ENCODE measurements around the gene IP6K2. TPM values are rescaled to one million over a fixed set of nuclear protein-coding genes. Genes with fewer than 3 reads are reported as not detected.

IP6K2 gene
- total RNA-seq, 2 donors from 2014 or later: 104 to 127 TPM

DNA sequence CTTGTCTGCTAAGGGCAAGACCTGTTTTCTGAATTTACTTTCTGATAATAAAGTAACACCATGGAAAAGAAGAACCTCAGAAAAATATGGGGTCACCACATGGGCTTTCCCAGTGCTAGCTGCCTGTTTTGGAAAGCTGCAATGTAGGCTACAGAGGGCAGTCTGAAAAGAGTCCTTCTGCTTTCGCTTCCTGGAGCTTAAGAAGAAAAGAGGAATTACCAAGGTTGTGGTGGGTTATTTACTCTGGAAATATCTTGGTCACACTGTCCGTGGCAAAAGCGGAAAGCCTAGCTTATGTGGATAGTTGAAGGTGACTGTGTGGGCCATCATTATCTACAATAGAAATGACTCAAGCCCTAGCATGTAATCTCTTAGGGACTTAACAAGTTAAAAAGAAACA is 31.7 kb upstream of the IP6K2 start:
- Mint-ChIP-seq H3K4me3 (no peak overlapping the region), H3K36me3 (ENCODE audit: low read depth) (peaks cover 22% of the 10 kb centered on the region), H3K27ac (no peak overlapping the region), H3K4me1 (no peaks in the 10 kb centered on the region), H3K9me3 (no peaks in the 10 kb centered on the region), H3K27me3 (ENCODE audit: insufficient read depth) (no peaks in the 10 kb centered on the region)
- peaks cover 7% of the 10 kb centered on the region for H3K9me3 ChIP-seq (ENCODE audit: control insufficient read depth, low read length)
- DNase-seq: no peak
- H3K4me3 ChIP-seq (ENCODE audit: low read length): no peak overlapping the region
- TF ChIP-seq, protein P1, sequence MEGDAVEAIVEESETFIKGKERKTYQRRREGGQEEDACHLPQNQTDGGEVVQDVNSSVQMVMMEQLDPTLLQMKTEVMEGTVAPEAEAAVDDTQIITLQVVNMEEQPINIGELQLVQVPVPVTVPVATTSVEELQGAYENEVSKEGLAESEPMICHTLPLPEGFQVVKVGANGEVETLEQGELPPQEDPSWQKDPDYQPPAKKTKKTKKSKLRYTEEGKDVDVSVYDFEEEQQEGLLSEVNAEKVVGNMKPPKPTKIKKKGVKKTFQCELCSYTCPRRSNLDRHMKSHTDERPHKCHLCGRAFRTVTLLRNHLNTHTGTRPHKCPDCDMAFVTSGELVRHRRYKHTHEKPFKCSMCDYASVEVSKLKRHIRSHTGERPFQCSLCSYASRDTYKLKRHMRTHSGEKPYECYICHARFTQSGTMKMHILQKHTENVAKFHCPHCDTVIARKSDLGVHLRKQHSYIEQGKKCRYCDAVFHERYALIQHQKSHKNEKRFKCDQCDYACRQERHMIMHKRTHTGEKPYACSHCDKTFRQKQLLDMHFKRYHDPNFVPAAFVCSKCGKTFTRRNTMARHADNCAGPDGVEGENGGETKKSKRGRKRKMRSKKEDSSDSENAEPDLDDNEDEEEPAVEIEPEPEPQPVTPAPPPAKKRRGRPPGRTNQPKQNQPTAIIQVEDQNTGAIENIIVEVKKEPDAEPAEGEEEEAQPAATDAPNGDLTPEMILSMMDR (conservative IDR thresholded peaks at IDR 0.05): no peak
- H3K27ac ChIP-seq (ENCODE audit: low read depth, low read length): no peak overlapping the region
- H3K27me3 ChIP-seq (ENCODE audit: control insufficient read depth, insufficient read depth, low read length, poor library complexity, severe bottlenecking): no peaks in the 10 kb centered on the region
- no peaks in the 10 kb centered on the region for H3K4me1 ChIP-seq (ENCODE audit: control insufficient read depth, insufficient read depth, low read length)
- no peak overlapping the region for H3K9ac ChIP-seq (ENCODE audit: extremely low read depth, low read length, poor library complexity, severe bottlenecking)
- WGBS, 2 experiments (ENCODE audit: insufficient coverage in 1 of 2, insufficient read length in 1 of 2): 97 to 100% methylated on average over 1 to 3 of the region's 3 CpGs
- peaks cover 45% of the 10 kb centered on the region for H3K36me3 ChIP-seq (ENCODE audit: control insufficient read depth, insufficient read depth, low read length)

DNA sequence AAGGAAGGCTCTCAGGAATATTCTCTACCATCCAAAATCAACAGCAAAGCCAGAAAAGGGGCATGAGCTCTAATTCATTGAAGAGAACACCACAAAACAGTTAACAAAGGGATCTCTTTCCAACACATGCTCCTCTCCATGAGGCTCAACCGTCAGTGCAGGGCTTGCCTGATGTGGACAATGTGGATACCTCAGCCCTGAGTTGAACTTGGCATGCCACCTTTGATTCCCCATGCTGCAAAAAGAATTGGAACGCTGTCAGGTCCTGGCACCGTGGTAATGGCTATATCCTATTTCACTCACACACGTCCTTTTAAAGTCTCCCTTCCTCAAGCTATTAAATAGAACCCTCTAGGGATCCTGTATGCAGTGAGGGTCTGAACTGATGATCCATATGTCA is 30.7 kb upstream of the IP6K2 start:
- Mint-ChIP-seq H3K9me3 (no peaks in the 10 kb centered on the region), H3K27me3 (ENCODE audit: insufficient read depth) (no peaks in the 10 kb centered on the region), H3K4me3 (no peak overlapping the region), H3K4me1 (no peaks in the 10 kb centered on the region), H3K27ac (no peak overlapping the region), H3K36me3 (ENCODE audit: low read depth) (peaks cover 19% of the 10 kb centered on the region)
- H3K27me3 ChIP-seq (ENCODE audit: control insufficient read depth, insufficient read depth, low read length, poor library complexity, severe bottlenecking): no peaks in the 10 kb centered on the region
- H3K4me3 ChIP-seq (ENCODE audit: low read length): no peak overlapping the region
- peak overlapping the region; percentile 0 for H3K27ac ChIP-seq (ENCODE audit: low read depth, low read length)
- no peaks in the 10 kb centered on the region for H3K4me1 ChIP-seq (ENCODE audit: control insufficient read depth, insufficient read depth, low read length)
- H3K36me3 ChIP-seq (ENCODE audit: control insufficient read depth, insufficient read depth, low read length): peaks cover 45% of the 10 kb centered on the region
- DNase-seq: no peak
- TF ChIP-seq, protein P1 (conservative IDR thresholded peaks at IDR 0.05): no peak
- 89 to 98% methylated on average over 4 of the region's 4 CpGs for WGBS, 2 experiments (ENCODE audit: insufficient coverage in 1 of 2, insufficient read length in 1 of 2)
- H3K9ac ChIP-seq (ENCODE audit: extremely low read depth, low read length, poor library complexity, severe bottlenecking): no peak overlapping the region
- H3K9me3 ChIP-seq (ENCODE audit: control insufficient read depth, low read length): peaks cover 7% of the 10 kb centered on the region

DNA sequence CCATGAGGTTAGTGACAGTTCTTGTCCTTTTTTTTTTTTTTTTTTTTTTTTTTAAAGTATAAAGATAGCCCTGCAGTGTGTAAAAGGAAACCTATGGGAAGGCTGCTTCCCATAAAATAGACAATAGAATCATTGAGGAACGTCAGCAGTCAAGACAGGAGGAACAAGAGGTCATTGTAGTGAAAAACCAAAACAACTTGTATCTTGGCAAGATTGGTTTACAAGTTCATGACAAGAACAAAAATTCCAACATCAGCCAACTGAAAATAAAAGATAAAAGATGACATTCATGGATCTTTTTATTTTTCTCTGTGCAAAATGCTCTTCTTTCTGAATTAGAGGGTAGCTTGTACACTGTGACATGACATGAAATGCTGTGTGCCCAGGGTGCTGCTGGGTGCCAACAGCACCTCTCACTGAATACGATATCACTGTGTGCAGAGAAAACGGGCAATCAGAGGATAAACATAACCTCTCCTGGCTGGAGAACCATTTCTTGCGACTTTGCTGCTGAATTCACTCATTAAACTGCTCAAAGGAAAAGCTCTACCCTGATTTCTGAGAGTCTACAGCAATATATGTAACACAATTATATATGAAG is 30.1 kb upstream of the IP6K2 start:
- Mint-ChIP-seq H3K4me3 (no peak overlapping the region), H3K36me3 (ENCODE audit: low read depth) (peaks cover 19% of the 10 kb centered on the region), H3K27ac (no peak overlapping the region), H3K27me3 (ENCODE audit: insufficient read depth) (no peaks in the 10 kb centered on the region), H3K9me3 (no peaks in the 10 kb centered on the region), H3K4me1 (no peaks in the 10 kb centered on the region)
- Histone ChIP-seq H3K4me1 (ENCODE audit: control insufficient read depth, insufficient read depth, low read length) (no peaks in the 10 kb centered on the region), H3K9ac (ENCODE audit: extremely low read depth, low read length, poor library complexity, severe bottlenecking) (no peak overlapping the region), H3K4me3 (ENCODE audit: low read length) (no peak overlapping the region), H3K27me3 (ENCODE audit: control insufficient read depth, insufficient read depth, low read length, poor library complexity, severe bottlenecking) (no peaks in the 10 kb centered on the region), H3K9me3 (ENCODE audit: control insufficient read depth, low read length) (peaks cover 7% of the 10 kb centered on the region), H3K27ac (ENCODE audit: low read depth, low read length) (peak overlapping the region; percentile 0), H3K36me3 (ENCODE audit: control insufficient read depth, insufficient read depth, low read length) (peaks cover 39% of the 10 kb centered on the region)
- TF ChIP-seq, protein P1 (conservative IDR thresholded peaks at IDR 0.05): no peak
- no peak for DNase-seq
- WGBS, 2 experiments (ENCODE audit: insufficient coverage in 1 of 2, insufficient read length in 1 of 2): 84 to 95% methylated on average over 2 to 4 of the region's 4 CpGs

Measured in endodermal cell (in vitro differentiated cells).